ENCODE data around the gene LAIR2.
"Not testable (repeated sequence)": the region's sequence is repeated elsewhere in the genome, so short reads cannot be mapped to it uniquely, and the experiment has no call there.

Gene LAIR2

GRCh38 chr19:54464630-54465425, 37.8 kb upstream of the LAIR2 start:
- DNase-seq (ENCODE audit: low read depth in 3 of 3), result peak; percentile 54 to 82 (median 57)

- no peak for DNase-seq (ENCODE audit: low read depth in 3 of 3)
Measured at GRCh38 chr19:54465426-54466109, 37.1 kb upstream of the LAIR2 start.

- DNase-seq (ENCODE audit: low read depth in 3 of 3), result not testable (repeated sequence)
Measured at GRCh38 chr19:54466110-54466480, 36.5 kb upstream of the LAIR2 start.

- DNase-seq (ENCODE audit: low read depth in 3 of 3), result no peak
Measured at GRCh38 chr19:54469496-54469934, 33.1 kb upstream of the LAIR2 start.

- no peak for DNase-seq (ENCODE audit: low read depth in 3 of 3)
Measured at GRCh38 chr19:54470276-54470887, 32.2 kb upstream of the LAIR2 start.

- no peak for DNase-seq (ENCODE audit: low read depth in 3 of 3)
Measured at GRCh38 chr19:54470991-54471782, 31.4 kb upstream of the LAIR2 start.

- DNase-seq (ENCODE audit: low read depth in 3 of 3), result no peak
Measured at GRCh38 chr19:54473071-54473891, 29.4 kb upstream of the LAIR2 start, which contains the start of gene CDC42EP5. TSS of gene CDC42EP5 (minus strand) at chr19:54473296. CDS start at chr19:54465547, 7,749 bp downstream.

- no peak for DNase-seq (ENCODE audit: low read depth in 3 of 3)
Measured at GRCh38 chr19:54473892-54474372, 28.7 kb upstream of the LAIR2 start.

GRCh38 chr19:54475706-54476105, 26.9 kb upstream of the LAIR2 start:
- DNase-seq (ENCODE audit: low read depth in 3 of 3), result no peak

GRCh38 chr19:54477650-54478049, 25.0 kb upstream of the LAIR2 start:
- DNase-seq (ENCODE audit: low read depth in 3 of 3), result no peak

- no peak for DNase-seq (ENCODE audit: low read depth in 3 of 3)
Measured at GRCh38 chr19:54478677-54479266, 23.9 kb upstream of the LAIR2 start.

- DNase-seq (ENCODE audit: low read depth in 3 of 3), result no peak
Measured at GRCh38 chr19:54480051-54480450, 22.6 kb upstream of the LAIR2 start.

GRCh38 chr19:54481326-54481930, 21.2 kb upstream of the LAIR2 start:
- no peak for DNase-seq (ENCODE audit: low read depth in 3 of 3)

- DNase-seq (ENCODE audit: low read depth in 3 of 3), result no peak
Measured at GRCh38 chr19:54482889-54483288, 19.7 kb upstream of the LAIR2 start.

GRCh38 chr19:54484451-54484850, 18.2 kb upstream of the LAIR2 start:
- DNase-seq (ENCODE audit: low read depth in 3 of 3), result no peak

- DNase-seq (ENCODE audit: low read depth in 3 of 3), result no peak
Measured at GRCh38 chr19:54485851-54486250, 16.8 kb upstream of the LAIR2 start.

- no peak for DNase-seq (ENCODE audit: low read depth in 3 of 3)
Measured at GRCh38 chr19:54489341-54489740, 13.3 kb upstream of the LAIR2 start.

GRCh38 chr19:54489766-54490165, 12.9 kb upstream of the LAIR2 start:
- DNase-seq (ENCODE audit: low read depth in 3 of 3), result no peak

GRCh38 chr19:54492568-54492967, 10.1 kb upstream of the LAIR2 start:
- DNase-seq (ENCODE audit: low read depth in 3 of 3), result no peak

- not testable (repeated sequence) for DNase-seq (ENCODE audit: low read depth in 3 of 3)
Measured at GRCh38 chr19:54493056-54493455, 9.6 kb upstream of the LAIR2 start.
